Activated T-helper 1 cell treated with anti-CD3 and anti-CD28 coated beads, Interleukin-12 subunit alpha, Interleukin-12 subunit beta, Interleukin-2, Interleukin-4 antibody, amounts not matched to agents 30 ng/mL and 10 ng/mL and 1 ng/mL, durations not matched to agents 14 hours and 24 hours and 36 hours (primary cell): ENCODE data around the gene OTOP3. TPM values are rescaled to one million over a fixed set of nuclear protein-coding genes. Genes with fewer than 3 reads are reported as not detected.
A peak's percentile ranks its signal among the peaks of the same experiment; 100 is the strongest.

ENCODE experiments used
- DNase-seq: peaks from one replicate; pipeline ENCODE4 v3.0.0; 2021; ENCODE audit warnings: low spot score
- H3K27ac Mint-ChIP-seq: one replicate; pipeline ENCODE4 v1.8.0; 2021; ENCODE audit warnings: mild to moderate bottlenecking, mixed read lengths
- H3K27me3 Mint-ChIP-seq: one replicate; pipeline ENCODE4 v1.8.0; 2022; ENCODE audit warnings: mild to moderate bottlenecking, moderate library complexity, mixed read lengths; ENCODE audit not compliant: insufficient read depth
- H3K36me3 Mint-ChIP-seq: one replicate; pipeline ENCODE4 v1.8.0; 2021; ENCODE audit warnings: low read depth, mixed read lengths
- H3K4me1 Mint-ChIP-seq: one replicate; pipeline ENCODE4 v1.8.0; 2021; ENCODE audit warnings: low read depth, mixed read lengths
- H3K4me3 Mint-ChIP-seq: one replicate; pipeline ENCODE4 v1.8.0; 2021; ENCODE audit warnings: mild to moderate bottlenecking, moderate library complexity, mixed read lengths
- H3K9me3 Mint-ChIP-seq: one replicate; pipeline ENCODE4 v1.8.0; 2021; ENCODE audit warnings: mixed read lengths
- intact Hi-C: fragments of 100-400 bp; cut with micrococcal nuclease; formaldehyde crosslinking; loops from one replicate; pipeline ENCODE4 v1.15.1; 2024
- total RNA-seq: library from RNA; stranded (reverse); gene quantifications from 2 replicates; pipeline ENCODE4 v1.2.3, GENCODE V29; 2022

Gene OTOP3
- total RNA-seq, 1 donor from 2014 or later = not detected

DNA sequence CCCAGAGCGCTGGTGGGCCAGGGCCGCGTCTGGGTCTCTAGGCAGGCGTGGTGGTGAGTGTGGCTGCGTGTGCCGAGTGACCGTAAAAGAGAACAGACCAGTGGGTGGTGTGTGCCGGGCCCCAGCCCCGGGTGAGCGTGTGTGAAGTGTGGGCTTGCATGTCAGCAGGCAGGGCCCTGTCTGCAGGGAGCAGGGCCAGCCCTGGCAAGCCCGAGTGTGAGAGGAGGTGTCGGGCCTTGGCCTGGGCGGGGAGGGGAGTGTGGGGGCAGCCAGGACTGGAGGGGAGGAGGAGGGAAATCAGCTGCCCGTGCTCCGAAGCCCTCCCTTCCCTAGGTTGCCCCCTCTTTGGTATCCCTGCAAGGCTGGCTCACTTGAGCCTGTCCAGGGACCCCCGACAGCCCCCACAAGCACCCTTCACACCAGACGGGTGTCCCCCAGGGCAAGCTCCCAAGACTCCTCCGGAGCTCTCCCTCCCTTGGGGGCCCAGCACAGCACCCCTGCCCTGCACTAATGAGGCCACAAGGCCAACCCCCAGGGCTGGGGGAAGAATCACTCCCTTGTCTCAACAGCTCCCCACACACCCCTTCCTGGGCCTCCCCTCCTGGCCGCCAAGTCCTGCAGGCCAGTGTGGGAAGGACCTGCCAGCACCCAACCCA lies 14.5 kb upstream of the OTOP3 start:
- Mint-ChIP-seq H3K27me3 (peaks cover 39% of the 10 kb centered on the region), H3K27ac (no peak overlapping the region), H3K4me1 (no peaks in the 10 kb centered on the region), H3K4me3 (no peak overlapping the region), H3K36me3 (no peaks in the 10 kb centered on the region), H3K9me3 (no peaks in the 10 kb centered on the region)
- no peak for DNase-seq
- intact Hi-C loops = no loop called here

DNA sequence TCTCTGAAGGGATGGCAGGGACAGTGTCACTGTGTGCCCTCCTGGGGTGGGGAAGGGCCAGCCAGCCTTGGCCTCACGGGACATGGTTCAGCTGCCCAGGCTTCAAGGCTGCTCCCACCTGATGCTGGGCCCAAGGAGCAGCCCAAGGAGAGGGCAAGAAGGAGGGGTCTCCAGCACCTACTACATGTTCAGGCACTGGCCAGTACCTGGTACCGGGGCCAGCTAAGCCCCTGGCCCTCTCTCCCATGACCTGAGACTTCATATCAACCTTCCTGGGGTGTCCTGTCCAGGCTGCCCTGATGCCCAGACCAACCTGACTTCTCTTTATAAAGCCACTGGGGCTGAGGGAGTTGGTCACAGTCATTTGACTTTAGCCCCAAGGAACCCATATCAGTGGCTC lies 13.9 kb upstream of the OTOP3 start:
- no peak overlapping the region for H3K27ac Mint-ChIP-seq
- DNase-seq = no peak
- no peaks in the 10 kb centered on the region for H3K4me1 Mint-ChIP-seq
- H3K9me3 Mint-ChIP-seq = no peaks in the 10 kb centered on the region
- intact Hi-C loops = no loop called here
- no peak overlapping the region for H3K4me3 Mint-ChIP-seq
- peaks cover 44% of the 10 kb centered on the region for H3K27me3 Mint-ChIP-seq
- no peaks in the 10 kb centered on the region for H3K36me3 Mint-ChIP-seq

DNA sequence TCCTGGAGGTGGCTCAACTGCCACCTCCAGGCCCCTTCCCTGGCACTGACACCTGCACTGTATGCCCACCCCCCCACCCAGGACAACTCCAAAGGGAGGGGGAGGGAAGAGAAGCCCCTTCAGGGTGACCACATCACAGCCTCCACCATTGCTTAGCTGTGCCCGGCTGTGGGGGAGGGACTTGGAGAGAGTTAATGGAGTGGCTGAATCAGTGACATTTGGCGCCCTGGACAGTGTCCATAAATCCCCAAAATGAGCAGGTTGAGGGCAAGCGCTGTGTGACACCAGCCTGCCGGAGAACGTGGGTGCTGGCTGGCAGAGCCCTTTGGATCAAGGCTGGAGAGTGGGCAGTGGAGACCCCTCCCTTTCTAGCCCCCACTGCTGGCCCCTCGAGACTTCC lies 13.5 kb upstream of the OTOP3 start:
- no peaks in the 10 kb centered on the region for H3K4me1 Mint-ChIP-seq
- peaks cover 47% of the 10 kb centered on the region for H3K27me3 Mint-ChIP-seq
- intact Hi-C loops = no loop called here
- DNase-seq = no peak
- no peaks in the 10 kb centered on the region for H3K36me3 Mint-ChIP-seq
- no peak overlapping the region for H3K4me3 Mint-ChIP-seq
- H3K9me3 Mint-ChIP-seq = no peaks in the 10 kb centered on the region
- H3K27ac Mint-ChIP-seq = no peak overlapping the region

DNA sequence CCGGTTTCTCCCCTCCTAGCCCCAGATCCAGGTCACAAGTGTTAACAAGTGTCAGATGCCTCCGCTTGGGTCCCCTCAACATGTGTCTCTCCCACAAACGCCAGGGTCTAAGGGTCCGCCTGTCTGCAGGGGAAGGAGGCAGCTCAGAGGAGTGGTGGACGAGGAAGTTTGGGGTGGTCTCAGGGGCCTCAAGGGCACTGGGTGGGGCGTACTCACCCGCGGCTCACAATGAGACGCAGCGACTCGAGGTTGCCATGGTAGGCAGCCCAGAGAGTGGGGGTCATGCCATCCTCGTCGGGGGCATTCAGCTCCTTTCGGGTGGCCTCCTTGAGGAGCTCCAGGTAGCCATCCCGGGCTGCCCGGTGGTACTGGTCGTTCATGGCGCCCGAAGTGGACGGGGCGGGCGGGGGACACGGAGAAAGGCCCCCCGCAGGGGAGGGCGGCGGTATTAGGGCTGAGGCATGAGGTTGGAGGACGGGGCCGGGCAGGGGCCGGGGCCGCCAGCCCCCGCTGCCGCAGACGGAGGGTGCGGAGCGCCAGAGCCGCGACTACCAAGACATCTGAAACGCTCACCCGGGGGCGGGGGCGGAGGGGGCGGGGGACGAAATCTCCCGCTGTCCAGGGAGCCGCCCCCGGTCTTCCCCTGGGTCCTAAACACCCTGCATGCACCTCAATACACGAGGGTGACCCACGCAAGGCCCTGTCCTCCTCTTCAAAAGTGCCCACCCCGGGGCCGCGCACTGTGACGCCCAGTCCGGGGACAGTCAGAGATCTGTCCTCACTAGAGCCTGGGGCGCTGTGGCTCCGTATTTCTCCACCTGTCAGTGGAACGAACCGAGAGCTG lies 12.8 kb upstream of the OTOP3 start, which contains the start of gene USH1G:
TSS of gene USH1G (minus strand) at position 562 of the 844 bp plus-strand sequence. CDS start at position 380, 182 bp downstream.
- H3K36me3 Mint-ChIP-seq = no peaks in the 10 kb centered on the region
- no peak for DNase-seq
- intact Hi-C loops = loop anchor here (1.0 kb wide), 1 partner anchor 35 kb away; no protein-coding TSS in a partner anchor
- H3K9me3 Mint-ChIP-seq = no peaks in the 10 kb centered on the region
- H3K4me3 Mint-ChIP-seq = no peak within 1 kb of the TSS
- H3K27ac Mint-ChIP-seq = no peak within 1 kb of the TSS
- no peaks in the 10 kb centered on the region for H3K4me1 Mint-ChIP-seq
- H3K27me3 Mint-ChIP-seq = peaks cover 51% of the 10 kb centered on the region

DNA sequence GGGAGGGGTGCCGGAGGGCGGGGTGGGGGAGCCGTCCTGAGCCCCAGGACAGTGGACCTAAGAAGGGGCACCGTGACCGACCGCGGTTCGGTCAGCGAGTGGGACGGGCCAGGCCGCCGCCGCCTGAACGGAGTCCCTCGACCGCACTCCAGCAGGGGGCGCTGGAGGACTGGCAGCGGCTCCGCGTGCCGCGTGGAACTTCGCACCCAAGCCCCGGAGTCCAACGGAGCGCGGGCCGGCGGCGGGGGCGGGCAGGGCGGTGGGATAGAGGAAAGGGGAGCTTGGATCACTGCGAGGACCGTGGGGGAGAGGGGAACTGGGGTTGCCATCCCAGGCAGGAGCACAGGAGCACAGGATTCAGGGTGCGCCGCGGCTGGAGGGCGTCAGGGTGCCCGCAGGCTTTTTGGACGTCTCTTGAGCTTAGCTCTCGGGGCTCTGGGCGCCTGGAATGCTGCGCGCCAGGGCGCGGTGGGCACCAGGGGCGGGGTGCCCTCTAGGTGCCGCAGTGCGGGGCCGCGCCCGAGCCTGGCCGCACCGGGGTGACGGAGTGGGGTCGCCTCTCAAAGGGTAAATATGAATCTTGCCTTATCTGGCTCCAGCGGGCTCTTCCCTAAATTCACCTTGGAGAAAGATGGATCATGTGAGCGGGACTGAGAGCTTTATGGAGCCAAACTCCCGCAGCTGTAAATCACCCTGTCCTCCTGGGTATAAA lies 12.0 kb upstream of the OTOP3 start:
- H3K27ac Mint-ChIP-seq = no peak overlapping the region
- no peak overlapping the region for H3K4me3 Mint-ChIP-seq
- peaks cover 51% of the 10 kb centered on the region for H3K27me3 Mint-ChIP-seq
- no peaks in the 10 kb centered on the region for H3K36me3 Mint-ChIP-seq
- intact Hi-C loops = loop anchor here (1.0 kb wide), 1 partner anchor 35 kb away; no protein-coding TSS in a partner anchor
- no peaks in the 10 kb centered on the region for H3K4me1 Mint-ChIP-seq
- no peaks in the 10 kb centered on the region for H3K9me3 Mint-ChIP-seq
- DNase-seq = peak; percentile 57

- H3K27ac Mint-ChIP-seq = no peak within 1 kb of the TSS
- no peak within 1 kb of the TSS for H3K4me3 Mint-ChIP-seq
- no peaks in the 10 kb centered on the region for H3K9me3 Mint-ChIP-seq
- H3K36me3 Mint-ChIP-seq = no peaks in the 10 kb centered on the region
- DNase-seq = no peak
- no peaks in the 10 kb centered on the region for H3K4me1 Mint-ChIP-seq
- H3K27me3 Mint-ChIP-seq = peaks cover 51% of the 10 kb centered on the region
- intact Hi-C loops = no loop called here
Measured at GRCh38 chr17:74924250-74924948, 11.3 kb upstream of the OTOP3 start, which contains the start of gene OTOP2. Gene OTOP2 (plus strand): TSS chr17:74924273. CDS start chr17:74924633, 360 bp downstream.

GRCh38 chr17:74925242-74925641 lies 10.5 kb upstream of the OTOP3 start:
- Mint-ChIP-seq H3K4me3 (no peak overlapping the region), H3K9me3 (no peaks in the 10 kb centered on the region), H3K36me3 (no peaks in the 10 kb centered on the region), H3K4me1 (no peaks in the 10 kb centered on the region), H3K27me3 (peaks cover 54% of the 10 kb centered on the region), H3K27ac (no peak overlapping the region)
- no peak for DNase-seq
- intact Hi-C loops = no loop called here

DNA sequence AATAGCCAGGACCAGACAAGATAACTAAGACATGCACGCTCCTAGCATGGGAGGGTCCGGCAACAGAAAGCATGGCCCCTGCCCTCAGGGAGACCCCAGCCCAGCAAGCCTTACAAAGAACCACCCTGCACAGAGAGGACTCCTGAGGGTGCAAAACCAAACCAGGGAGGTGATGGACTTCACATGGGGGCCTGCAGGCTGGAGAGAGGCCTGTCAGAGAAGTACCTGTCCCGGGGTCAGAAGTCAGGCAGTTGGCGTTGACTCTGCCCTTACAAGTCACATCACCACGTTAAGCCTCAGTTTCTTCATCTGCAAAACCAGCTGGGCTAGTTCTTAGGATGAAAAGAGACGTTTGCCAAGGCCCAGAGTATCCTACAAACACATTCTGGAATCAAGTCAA lies 6.9 kb upstream of the OTOP3 start:
- DNase-seq = no peak
- Mint-ChIP-seq H3K27me3 (peaks cover 66% of the 10 kb centered on the region), H3K4me1 (no peaks in the 10 kb centered on the region), H3K36me3 (no peaks in the 10 kb centered on the region), H3K9me3 (no peaks in the 10 kb centered on the region), H3K27ac (no peak overlapping the region), H3K4me3 (no peak overlapping the region)
- intact Hi-C loops = no loop called here

- H3K9me3 Mint-ChIP-seq = no peaks in the 10 kb centered on the region
- intact Hi-C loops = no loop called here
- no peaks in the 10 kb centered on the region for H3K4me1 Mint-ChIP-seq
- no peaks in the 10 kb centered on the region for H3K36me3 Mint-ChIP-seq
- H3K4me3 Mint-ChIP-seq = no peak overlapping the region
- peaks cover 60% of the 10 kb centered on the region for H3K27me3 Mint-ChIP-seq
- no peak for DNase-seq
- no peak overlapping the region for H3K27ac Mint-ChIP-seq
Measured at GRCh38 chr17:74930535-74931036, 5.1 kb upstream of the OTOP3 start.

GRCh38 chr17:74935048-74935447 lies 650 bp upstream of the OTOP3 start:
- no peak overlapping the region for H3K4me3 Mint-ChIP-seq
- H3K27ac Mint-ChIP-seq = no peak overlapping the region
- DNase-seq = no peak
- no peaks in the 10 kb centered on the region for H3K36me3 Mint-ChIP-seq
- H3K9me3 Mint-ChIP-seq = no peaks in the 10 kb centered on the region
- H3K4me1 Mint-ChIP-seq = no peaks in the 10 kb centered on the region
- peaks cover 63% of the 10 kb centered on the region for H3K27me3 Mint-ChIP-seq
- intact Hi-C loops = no loop called here

DNA sequence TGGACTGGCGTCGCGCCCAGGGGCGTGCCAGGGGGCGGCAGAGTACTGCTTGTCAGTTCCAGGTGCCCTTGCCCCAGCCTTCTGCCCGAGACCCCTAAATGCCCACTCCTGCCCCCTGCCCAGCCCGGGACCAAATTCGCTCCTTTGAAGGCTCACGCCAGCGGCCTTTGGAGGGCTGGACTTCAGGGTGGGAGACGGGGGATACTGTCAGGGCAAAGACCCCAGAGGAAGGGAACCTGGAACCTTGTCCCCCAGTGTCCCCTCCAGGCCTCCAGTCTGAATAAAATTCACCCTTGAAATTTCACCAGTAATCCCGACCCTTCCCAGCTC lies 737 bp downstream of the OTOP3 start:
- DNase-seq = no peak
- H3K27me3 Mint-ChIP-seq = peaks cover 51% of the 10 kb centered on the region
- H3K4me1 Mint-ChIP-seq = no peaks in the 10 kb centered on the region
- no peaks in the 10 kb centered on the region for H3K36me3 Mint-ChIP-seq
- intact Hi-C loops = no loop called here
- no peaks in the 10 kb centered on the region for H3K9me3 Mint-ChIP-seq
- no peak overlapping the region for H3K4me3 Mint-ChIP-seq
- H3K27ac Mint-ChIP-seq = no peak overlapping the region
